HG03432 (cell line): ENCODE data around the gene LAGE3.

Experiments used
- ATAC-seq: cut with Tn5 transposase; IDR thresholded peaks from one replicate; pipeline ENCODE4 v1.9.1; 2021; ENCODE audit warnings: mild to moderate bottlenecking, moderate library complexity; ENCODE audit not compliant: unreplicated experiment

Gene LAGE3

DNA sequence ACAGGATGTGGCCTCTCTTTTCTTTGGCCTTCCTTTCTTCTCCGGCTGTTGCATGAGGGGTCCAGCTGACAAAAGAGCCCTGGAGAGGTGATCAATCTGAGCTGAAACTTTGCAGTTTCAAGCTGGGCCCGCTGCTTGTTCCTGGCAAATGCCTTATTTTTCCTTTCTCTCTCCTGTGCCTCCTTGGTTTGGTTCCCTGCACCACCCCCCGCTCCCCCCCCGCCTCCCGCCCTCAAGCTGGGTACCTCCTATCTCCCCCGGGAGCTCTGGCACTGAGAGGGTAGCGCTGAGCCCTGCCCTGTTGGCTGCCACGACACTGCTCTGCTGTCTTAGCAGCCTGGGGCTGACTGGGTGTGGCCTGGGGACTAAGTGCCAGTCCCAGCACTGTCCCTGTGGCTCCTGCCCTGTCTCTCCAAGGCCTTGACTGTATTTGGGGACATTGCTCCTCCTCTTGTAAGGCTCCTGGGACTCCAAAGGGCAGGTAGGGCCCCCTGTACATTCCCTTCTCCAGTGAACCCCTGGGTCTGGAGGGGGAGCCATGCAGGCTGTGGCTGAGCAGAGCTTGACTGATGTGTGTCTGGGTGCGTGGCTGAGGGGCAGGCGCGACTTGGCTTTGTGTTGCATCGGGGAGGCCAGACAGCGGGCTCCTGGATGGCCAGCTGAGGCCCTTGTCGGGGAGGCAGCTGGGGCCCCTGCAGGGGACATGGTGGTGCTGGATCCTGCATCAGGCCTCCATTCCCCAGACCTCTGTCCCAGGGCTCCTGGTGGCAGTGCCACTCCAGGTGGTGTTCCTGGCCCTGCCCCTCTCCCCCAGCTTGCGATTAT lies 19.9 kb downstream of the LAGE3 start:
- no peak for ATAC-seq

DNA sequence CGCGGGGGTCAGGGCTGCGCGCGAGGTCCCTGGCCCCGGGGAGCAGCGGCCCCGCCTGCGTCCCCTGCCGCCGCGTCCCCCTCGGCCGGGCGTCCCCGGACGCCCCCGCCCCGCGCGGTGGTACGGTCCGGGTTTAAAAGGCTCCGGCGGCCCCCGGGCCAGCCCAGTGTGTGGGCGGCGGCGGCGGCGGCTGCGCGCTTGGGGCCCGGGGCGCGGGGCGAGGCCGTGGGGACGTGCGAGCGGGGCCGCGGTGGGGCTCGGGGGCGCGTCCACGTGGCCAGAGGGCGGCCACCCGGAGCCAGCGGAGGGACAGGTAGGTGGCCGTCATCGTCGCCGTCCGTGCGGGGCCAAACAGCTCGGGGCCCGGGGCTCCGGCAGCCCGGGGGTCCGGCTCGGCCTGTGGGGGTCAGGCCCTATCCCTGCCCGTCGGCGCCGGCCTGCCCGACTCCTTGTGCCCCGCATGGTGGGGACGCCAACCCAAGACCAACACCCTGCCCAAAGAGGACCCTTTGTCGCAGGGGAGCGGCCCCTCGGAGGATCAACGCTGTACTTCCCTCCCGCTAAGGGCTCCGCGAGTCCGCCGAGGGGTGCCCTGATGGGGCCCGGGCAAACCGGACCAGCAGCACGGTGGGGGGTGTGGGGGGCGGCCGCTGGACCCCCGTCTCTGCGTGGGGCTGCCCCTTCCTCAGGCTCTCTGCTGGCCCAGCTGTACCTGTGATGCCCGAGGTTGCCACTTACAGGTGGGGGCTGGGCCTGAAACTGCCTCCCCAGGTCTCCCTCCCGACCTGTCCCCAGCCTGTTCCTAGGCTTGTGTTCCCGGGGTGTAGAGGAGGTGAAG lies 20.7 kb downstream of the LAGE3 start, which contains the start of gene PLXNA3:
PLXNA3 (plus strand) TSS at position 166 of the 838 bp plus-strand sequence. CDS start 1,903 bp downstream, outside the sequence.
- ATAC-seq = peak; percentile 64

DNA sequence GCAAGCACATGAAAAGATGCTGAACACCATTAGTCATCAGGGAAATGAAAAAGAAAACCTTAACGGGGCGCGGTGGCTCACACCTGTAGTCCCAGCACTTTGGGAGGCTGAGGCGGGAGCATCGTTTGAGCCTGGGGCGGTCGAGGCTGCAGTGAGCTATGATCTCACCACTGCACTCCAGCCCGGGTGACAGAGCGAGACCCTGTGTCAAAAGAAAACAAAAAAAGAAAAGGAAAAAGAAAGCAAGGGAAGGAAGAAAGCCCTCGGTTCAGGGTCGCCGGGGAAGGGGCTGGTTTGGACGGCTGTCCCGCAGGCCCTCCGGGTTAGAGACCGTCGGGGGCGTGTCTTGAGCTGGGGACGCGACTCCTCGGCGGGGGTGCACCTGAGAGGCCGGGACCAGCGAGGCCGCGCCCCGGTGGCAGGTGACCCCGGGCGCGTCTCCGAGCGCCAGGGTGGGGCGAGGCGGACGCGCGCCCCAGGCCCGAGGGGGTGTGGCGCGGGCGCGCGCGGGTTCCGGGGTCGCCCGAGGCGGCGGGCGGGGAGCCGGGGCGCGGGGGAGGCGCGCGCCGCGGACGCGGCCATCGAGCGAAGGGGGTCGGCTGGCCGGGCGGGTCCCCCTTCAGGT lies 21.5 kb downstream of the LAGE3 start:
- peak; percentile 61 for ATAC-seq

DNA sequence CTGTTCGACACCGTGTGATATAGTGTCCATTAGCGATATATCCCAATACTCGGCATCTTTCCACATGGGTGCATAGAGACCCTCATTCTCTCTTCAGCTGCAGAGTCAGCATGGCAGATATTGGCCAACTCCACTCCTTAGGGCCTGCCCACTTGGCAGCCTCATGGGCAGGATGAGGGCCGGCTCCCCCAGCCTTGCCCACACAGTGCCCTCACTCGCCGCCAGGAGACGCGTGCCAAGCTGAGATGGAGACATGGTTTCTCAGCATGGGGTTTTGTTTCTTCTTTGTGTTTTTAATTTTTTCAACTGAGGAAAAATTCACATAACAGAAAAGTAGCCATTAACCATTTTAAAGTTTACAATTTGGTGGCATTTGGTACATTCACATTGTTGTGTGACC lies 26.3 kb downstream of the LAGE3 start:
- no peak for ATAC-seq

DNA sequence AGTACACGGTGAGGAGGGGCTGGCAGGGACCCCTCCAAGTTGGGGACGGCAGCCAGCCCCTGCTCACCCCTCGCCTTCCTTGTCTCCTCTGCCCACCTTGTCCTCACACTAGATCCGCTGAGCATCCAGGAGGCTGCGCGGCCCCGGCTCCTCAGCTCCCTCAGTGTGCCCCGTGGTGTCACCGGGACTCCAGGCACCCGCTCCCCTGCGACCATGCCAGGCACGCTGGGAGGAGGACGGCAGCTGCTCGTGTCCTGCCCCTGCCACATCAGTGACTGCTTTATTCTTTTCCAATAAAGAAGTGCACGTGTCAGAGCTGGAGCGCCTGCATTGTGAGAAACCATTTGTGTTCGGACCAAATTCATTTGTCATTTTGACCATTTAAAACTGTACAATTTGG lies 28.8 kb downstream of the LAGE3 start:
- ATAC-seq = no peak

DNA sequence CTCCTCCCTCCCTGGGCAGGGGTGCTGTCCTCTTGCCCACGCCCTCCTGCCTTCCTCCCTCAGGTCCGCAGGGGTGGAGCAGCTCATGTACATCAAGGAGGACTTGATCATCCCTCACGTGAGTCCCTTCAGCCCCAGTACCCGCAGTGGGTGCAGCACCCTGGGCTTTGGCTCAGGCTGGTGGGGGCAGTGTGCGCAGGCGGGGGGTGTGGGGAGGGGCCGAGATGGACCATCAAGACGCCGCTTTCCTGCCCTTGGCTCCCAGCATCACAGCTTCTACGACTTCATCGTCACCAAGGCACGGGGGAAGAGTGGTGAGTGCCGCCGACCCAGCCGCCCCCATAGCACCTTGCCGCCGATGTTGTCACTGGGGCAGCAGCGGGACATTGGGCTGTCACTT lies 29.5 kb downstream of the LAGE3 start:
- ATAC-seq = no peak

DNA sequence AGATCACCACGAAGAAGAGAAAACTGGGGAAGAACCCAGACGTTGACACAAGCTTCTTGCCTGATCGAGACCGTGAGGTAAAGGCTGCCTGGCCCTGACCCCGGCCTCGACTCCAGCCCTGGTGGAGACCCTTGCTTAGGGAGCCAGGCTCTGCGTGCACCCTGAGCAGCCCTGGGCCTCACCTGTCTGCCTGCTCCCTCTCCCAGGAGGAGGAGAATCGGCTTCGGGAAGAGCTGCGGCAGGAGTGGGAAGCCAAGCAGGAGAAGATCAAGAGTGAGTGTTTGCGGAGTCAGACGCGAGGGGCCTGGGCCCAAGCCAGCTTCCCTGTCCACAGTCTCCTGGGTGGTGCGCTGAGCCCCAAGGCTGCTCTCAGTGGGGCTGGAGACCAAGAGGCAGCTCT lies 30.6 kb downstream of the LAGE3 start:
- ATAC-seq = no peak

DNA sequence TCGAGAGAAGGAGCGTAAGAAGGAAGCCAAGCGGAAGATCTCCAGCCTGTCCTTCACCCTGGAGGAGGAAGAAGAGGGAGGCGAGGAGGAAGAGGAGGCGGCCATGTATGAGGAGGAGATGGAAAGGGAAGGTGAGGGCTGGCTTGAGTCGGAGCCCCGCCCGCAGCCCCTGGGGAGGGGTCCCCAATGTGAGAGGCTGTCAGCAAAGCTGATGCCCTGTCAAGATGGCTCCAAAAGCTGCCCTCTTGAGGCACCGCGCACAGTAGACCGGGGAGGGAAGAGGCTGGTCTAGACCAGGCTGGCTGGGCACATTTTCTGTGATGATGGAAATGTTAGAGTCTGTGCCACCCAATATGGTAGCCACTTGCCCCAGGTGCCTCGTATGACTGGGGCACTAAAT lies 32.7 kb downstream of the LAGE3 start:
- ATAC-seq = no peak

DNA sequence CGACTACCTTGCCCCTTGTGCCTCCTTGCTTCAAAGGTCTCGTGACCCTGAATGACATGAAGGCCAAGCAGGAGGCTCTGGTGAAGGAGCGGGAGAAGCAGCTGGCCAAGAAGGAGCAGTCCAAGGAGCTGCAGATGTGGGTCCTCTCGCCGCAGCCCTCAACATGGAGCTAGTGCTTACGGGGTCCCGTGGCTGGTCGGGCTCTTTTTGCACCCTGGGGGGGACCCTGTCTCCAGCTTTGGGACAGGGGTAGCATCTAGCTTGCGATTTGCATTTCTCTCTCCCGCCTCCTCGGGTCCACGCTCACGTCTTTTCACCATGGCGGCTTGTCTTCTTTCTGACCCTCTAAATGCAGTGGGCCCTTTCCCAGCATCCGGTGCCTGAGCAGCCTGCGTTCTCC lies 33.3 kb downstream of the LAGE3 start:
- ATAC-seq = no peak

DNA sequence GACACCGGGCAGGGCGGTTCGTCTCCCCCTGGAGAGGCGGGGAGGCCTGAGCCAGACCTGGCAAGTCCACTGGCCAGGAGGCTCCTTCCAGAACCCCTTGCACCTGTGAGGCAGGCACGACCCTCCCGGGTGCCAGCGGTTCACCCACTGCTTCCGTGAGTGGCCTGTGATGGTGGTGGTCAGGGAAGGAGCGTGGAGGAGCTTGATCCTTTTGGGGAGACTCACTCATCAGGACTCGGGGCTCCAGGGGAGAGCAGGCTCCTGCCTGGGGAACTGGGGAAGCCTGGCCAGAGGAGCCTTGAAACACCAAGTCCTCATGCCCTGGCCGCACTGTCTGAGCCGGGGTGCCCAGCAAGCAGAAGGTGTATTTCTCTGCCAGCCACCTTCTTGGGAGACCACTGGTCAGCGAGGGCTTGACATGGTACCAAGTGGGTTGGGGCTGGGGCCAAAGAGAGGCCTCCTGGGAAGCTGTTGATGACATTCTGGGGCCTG lies 34.3 kb downstream of the LAGE3 start:
- ATAC-seq = no peak

DNA sequence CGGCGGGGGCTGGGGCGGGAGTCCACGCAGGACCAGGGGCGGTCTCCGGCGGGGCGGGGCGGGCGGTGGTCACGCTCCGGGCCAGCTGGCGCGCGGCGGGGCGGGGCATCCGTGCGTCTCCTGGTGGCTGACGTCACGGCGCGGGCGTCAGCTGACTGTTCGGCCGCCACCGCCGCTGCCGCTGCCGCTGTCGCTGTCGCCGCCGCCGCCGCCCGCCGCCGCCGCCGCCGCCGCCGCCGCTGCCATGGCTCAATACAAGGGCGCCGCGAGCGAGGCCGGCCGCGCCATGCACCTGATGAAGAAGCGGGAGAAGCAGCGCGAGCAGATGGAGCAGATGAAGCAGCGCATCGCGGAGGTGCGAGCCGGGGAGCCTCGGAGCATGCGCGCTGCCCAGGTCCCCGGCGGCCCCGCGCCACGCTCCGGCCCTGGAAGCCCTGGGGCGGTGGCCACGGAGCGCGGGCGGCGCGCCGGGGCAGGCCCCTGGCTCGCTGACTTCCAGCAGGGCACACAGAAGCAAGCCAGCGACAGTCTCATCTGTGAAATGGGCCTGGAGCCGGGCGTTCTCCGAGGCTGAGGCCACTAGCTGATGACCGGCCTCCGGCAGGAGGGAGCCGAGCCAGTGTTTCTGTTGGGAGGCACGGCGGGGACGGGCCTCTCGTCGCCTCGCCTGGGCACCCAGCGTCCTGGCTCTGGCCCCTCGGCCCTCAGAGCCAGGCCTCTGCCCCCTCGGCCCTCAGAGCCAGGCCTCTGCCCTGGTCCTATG lies 34.9 kb downstream of the LAGE3 start, which contains the start of gene FAM50A:
FAM50A (plus strand) TSS at position 150 of the 763 bp plus-strand sequence; CDS start at position 245, 95 bp downstream.
- ATAC-seq = peak; percentile 79

DNA sequence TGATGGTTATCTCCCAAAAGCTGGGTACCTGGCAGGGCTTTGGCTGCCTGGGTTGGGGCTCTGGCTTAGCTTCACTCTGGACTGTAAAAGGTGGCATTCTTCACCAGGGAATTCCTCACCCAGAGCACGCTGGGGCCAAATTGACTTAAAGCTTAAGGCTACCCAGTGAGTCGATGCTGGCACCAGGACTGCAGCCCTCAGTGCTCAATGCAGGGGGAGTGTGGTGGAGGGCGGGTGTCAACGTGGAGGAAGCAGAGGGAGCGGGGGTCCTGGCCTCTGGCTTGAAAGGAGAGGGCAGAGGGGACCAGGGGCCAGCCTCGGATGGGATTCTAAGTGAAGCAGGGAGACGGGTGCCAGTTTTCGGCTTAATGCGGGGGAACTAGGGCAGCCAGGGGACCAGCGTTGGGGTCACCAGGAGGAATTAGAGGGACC lies 35.6 kb downstream of the LAGE3 start:
- no peak for ATAC-seq

DNA sequence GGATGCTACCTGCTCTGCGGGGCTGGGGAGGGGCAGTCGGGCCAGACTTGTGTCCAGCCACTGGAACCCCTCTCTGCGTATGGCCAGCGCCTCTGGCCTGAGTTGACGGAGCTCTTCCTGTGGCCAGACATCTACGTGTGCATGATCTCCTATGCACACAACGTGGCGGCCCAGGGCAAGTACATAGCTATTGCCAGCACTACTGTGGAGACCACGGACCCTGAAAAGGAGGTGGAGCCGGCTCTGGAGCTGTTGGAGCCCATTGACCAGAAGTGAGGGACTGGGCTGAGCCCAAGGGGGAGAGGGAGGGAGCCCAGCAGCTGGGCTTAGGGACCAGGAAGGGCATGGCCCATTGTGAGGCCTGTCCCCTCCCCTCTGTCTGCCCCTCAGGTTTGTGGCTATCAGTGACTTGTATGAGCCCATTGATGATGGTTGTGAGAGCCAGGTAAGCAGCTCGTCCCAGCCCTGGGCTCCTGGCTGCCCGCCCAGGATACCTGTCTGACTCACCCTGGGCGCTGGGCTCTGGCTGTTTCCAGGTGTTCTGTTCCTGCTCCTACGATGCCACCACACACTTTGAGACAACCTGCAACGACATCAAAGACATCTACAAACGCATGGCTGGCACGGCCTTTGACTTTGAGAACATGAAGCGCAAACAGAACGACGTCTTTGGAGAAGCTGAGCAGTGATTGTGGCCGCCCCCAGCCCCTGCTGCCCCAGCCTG lies 36.9 kb downstream of the LAGE3 start:
- ATAC-seq = no peak

DNA sequence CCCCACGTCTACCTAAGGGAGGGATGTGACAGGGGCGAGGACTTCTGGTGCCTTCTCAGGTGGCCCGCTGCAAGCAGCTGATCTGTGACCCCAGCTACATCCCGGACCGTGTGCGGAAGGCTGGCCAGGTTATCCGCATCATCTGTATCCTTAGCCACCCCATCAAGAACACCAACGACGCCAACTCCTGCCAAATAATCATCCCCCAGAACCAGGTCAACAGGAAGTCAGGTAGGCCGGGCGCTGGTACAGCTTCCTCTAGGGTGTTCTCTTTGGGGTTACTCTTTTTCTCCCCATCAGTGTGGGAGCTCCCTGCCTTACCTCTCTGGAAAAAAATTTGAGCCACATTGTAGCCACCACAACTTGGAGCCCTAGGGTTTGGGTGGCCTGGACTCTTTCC lies 37.5 kb downstream of the LAGE3 start:
- ATAC-seq = no peak

DNA sequence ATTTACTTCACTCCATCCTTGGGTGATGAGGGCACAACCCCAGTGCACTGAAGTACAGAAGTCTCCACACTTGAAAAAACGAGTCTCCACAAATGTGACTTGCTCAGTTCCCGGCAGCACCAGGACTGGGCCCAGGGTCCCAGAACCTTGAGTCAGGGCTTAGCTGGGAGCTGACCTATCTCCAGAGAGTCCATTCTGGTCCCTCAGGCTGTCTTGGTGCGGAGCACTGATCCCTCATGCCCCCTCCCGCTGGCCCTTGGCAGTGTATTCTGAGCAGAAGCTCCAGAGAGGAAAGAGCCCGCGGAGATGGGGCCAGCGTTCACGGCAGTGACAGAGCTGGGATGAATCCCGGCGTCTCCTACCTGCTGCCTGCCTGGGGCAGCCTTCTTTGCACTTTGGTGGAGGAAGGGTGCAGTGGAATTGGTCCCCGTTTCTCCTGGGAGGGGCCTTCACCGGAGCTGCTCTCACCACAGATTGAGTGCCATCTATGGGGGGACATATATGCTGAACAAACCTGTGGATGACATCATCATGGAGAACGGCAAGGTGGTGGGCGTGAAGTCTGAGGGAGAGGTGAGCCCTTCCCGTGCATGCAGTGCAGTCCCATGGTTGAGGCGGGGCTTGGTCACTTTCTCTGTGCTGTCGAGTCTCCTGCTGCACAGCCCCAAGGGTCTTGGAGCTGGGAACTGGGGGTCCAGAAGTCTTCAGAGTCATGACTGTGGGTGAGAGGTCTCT lies 38.3 kb downstream of the LAGE3 start:
- no peak for ATAC-seq

DNA sequence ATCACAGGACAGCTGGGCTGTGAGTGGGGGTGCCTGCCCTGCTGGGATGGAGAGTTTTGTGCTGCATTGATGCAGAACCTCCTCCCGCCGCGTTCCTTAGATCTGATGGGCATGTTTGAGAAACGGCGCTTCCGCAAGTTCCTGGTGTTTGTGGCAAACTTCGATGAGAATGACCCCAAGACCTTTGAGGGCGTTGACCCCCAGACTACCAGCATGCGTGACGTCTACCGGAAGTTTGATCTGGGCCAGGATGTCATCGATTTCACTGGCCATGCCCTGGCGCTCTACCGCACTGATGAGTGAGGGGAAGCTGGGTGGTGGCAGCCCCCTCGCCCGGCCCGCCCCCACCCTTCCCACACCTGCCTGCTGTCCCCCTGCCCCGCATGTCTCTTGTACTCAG lies 39.2 kb downstream of the LAGE3 start:
- no peak for ATAC-seq

DNA sequence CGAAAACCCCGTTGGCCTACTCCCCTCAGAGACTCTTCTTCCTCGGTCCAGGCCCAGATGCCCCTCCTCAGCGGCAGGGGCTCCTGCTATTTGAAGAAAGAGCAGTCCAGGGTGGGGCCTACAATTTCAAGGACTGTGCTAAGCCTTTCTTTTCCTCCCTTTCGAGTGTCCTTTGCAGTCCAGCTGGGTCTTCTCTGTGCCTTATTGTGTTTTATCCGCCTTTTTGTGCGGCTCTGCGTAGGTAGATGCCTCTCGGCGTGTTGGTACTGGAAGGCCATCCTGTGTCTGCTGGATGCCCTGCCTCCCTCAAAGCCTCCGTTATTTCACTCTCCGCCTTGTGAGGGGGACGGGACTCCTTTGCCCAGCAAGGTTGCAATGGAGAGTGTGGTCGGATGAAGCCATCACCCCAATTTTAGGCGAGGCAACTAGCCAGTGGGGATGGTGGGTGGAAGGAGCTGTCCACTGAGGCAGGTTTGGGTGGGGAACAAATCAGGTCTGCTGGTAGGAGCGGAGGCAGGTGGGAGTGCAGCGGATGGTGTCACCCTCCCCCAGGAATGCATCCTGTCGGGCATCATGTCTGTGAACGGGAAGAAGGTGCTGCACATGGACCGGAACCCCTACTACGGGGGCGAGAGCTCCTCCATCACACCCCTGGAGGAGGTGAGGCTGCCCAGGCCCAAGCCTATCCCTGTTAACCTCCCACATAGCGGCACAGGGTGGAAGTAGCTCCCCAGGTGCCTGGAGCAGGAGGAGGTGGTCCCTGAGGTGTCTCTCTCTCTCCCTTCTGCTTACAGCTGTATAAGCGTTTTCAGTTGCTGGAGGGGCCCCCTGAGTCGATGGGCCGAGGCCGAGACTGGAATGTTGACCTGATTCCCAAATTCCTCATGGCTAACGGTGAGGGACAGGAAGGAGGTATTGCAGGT lies 40.8 kb downstream of the LAGE3 start:
- ATAC-seq = no peak
